AG08395 (cell line): ENCODE measurements around the gene CCDC197.

ENCODE experiments used
- DNase-seq: peaks from one replicate; pipeline ENCODE4 v3.0.0; 2012; ENCODE audit warnings: mixed read lengths, low spot score

Gene CCDC197

DNA sequence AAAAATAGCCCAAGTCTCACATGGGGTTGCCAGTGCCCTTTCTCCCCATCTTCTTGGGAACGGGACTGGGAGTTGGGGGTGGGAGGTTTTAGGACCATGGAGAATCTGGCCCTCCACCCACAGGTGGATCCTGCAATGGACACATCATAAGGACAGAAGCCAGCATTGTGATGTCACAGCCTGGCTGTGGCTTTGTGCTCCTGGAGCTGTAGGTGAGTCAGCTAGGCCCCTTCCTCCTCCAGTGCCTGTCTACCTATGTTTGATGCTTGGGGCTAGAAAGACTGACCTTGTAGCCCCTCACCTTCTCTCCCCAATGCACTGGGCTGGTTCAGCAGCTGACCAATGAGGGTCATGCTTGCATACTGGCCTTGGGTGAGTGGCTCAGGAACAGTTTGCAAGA, at the start of gene CCDC197:
Gene CCDC197 (plus strand): TSS at position 220 of the 400 bp plus-strand sequence. CDS start 831 bp downstream, outside the sequence.
- DNase-seq, result no peak

DNA sequence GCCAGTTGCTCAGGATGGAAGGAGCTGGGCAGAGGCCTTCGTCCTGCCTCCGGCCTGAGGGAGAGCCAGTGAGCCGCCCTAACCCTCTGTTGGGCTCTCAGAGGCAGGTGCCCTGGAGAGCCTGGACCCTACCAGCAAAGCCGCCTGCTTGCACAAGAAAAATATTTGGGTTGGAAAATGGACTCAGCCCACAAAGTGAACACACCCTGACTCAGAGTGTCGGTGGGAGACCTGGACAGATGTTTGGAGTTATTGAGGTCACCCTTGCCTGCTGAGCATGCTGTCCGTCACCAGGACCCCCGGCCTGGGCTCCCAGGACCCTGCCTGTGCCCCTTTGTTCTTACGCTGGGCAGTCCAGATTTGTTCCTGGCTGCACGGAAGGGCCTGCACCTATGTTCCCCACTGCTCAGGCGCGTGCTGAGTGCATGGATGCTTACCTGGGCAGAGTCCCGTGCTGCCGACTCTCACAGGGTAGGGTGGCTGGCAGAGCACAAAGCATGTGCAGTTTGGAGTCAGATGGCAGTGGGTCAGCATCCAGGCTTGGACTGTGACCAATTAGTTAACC, 47.5 kb upstream of the CCDC197 start:
- DNase-seq, result no peak

DNA sequence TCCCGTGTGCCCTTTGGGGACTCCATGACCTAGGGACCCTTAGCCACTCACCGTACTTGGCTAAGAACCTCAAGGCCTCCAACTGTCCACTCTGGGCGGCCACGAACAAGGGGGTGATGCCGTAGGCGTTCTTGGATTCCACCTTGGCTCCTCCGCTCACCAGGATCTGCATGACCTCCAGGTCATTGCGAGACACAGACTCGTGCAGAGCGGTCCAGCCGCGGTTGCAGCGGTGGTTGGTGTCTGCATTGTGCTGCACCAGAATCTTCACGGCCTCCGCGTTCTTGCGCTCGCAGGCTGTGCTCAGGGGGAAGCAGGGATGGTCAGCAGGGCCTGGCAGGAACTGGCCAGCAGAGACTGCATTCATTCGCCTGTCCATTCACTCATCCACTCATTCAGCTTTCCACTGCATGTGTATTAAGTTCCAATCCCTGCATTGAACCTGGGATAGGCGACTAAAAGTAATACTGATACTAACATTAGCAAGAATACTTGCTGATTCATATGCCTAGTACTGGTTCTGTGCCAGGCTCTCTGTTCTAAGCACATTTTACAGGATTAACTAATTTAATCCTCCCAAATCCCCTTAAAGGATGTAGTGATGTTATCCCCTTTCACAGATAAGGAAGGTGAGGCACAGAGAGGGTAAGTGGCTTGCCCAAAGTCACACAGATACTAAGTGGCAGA, 46.0 kb upstream of the CCDC197 start:
- DNase-seq, result no peak

DNA sequence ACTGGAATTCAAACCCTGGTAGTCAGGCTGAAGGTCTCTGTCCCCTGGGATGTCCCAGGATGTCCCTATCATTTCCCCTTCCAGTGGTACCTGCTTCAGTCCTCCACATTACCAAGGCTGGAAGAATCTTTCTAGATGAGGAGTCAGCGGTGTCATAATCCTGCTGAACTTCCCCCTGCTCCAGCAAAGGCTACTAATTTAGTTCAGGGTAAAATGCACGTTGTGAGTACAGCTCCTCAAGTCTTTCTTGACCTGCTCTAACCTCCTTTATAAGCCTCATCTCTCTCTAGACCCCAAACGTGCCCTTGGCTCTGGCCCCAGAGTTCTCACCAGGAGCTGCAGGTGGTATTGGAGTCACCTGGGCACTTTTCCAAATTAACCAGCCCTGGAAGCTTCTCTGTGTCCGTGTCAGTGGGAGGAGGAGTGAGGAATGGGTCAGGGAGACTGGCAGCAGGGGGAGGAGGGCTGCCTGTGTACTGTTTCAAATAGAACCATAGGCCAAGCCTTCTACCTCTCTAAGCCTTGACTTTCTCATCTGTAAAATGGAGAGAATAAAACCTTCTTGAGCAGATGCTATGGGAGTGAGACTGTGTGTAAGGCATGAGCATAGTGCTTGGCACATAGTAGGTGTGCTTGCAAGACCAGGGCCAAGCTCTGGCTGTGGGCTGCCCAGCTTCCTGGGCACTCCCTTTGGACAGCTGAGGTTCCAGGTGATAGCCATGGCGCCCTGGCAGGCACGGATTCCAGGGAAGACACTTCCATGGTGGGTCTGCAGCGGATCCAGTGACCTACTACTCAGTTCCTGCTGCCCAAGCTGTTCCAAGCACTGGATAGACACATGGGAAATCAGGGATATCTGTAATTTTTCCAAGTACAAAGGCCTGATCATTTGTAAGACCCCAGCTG, 45.2 kb upstream of the CCDC197 start:
- DNase-seq, result no peak

DNA sequence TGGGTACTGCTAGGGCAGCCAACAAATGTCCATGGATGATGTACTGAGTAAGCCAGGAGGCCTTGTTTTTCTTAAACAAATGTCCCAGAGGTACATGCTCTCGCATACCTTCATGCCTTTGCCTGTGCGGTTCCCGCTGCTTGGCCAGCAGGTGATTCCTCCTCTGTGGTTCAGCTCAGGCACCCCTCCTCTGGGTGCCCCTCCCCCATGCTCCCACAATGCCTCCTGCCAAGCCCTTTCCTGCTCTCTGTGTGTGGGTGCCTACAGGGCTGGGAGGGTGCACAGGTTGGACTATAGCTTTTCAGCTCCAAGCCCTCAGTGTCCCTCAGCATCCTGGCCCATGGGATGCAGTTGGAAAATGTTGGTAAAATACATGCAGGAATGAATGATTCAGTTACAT, 44.3 kb upstream of the CCDC197 start:
- DNase-seq, result no peak

DNA sequence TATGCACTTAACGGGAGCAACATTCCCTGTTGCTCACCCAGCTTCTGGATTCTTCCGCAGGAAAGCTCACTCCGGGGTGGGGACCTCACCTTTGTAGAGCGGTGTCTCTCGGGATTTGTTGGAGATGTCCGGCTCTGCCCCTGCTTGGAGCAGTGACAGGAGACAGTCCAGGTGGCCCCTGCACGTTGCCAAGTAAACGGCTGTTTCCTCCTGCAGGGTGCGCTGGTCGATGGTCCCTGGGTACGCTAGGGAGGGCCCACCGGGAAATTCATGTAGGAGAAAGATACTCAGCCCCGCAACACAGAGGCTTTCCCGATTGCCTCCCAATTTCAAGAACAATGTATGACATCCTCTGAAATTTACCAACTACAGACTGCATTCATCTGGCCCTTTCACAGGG, 43.8 kb upstream of the CCDC197 start:
- no peak for DNase-seq

DNA sequence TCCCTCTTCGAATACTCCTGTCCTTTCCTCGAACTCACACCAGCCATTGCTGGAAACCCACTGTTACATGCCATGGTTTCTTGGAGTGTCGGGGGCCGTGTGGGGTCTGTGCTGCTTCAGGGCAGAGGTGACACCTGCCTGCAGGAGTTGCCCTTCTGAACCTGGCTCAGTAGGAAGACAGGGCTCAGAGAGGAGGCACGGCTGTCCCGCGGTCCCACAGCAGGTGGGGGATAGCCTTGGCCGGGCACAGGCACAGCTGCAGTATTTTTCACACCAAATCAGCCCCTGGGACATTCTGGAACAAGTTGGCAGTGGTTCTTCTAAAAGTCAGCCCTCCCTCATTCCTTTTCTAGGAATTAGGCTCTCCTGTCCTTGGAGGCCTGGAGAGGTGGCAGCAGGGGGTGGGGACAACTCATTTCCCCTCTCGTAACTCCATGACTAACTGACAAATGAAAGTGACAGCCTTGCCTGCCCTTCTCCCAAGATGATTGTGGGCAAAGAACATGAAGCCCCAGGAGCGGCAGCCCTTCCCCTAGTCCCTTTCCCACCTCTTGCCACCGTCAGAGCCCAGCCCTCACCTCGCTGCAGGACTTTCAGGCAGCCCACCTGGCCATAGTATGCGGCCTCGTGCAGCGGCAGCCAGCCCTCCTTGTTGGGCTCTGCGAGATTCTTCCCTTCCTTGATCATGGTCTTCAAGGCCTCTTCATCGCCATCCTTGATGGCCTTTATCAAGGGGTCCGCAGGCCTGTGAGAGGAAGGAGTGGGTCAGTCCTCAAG, 43.2 kb upstream of the CCDC197 start:
- DNase-seq, result no peak

DNA sequence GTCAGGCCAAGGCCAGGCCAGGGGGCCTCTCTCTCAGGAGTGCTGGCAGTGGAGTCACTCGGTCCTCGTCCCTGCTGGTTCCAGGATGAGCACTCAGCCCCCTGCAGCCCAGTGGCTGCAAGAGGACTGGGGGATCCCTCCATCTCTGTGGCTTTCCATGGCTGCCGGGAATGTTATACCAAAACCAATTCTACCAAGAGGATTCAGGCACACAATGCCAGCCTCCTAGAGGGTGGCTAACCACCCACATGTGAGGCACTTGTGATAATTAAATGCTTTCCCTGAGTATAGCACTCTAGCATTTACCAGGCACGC, 42.6 kb upstream of the CCDC197 start:
- DNase-seq, result no peak

DNA sequence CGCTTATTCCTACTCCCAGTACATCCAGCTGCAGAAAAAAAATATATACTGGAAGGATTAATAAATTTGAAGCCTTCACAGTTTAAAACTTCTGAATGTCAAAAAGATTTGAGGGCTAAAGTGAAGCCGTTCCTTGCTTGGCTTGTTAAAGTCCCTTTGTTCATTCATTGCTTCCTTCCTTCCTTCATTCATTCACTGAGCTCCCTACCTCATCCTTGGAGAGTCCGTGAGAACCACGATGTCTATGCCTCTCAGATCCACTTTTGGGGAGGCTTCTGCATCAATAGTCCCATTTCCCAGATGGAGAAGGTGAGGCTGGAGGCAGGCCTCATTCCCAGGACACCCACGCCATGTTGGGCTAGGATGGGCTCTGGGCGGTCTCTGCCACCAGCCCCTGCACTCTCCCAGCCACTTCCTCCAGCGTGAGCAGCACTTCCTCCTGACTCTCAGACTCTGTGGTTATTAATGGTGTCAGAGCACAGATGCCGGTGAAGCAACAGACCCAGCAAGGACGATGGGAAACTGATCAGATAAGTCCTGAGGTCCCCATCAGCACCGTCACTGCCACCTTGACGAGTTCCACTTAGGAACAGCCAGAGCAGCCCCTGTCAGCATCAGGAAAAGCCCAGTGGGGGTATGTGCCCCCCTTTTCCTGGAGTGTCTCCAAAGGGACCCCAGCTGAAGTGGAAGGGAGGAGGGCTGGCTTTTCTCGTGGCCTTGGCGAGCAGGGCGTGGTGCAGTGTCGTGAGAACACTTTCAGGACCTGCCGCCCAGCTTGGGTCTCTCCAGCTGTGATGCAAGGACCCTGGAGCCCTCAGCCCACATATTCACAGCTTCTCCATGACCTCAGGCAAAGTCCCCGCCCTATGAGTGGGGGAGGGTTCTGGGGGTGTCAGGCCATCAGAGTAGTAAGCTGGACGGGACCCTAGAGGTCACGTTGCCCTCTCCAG, 41.9 kb upstream of the CCDC197 start:
- no peak for DNase-seq

DNA sequence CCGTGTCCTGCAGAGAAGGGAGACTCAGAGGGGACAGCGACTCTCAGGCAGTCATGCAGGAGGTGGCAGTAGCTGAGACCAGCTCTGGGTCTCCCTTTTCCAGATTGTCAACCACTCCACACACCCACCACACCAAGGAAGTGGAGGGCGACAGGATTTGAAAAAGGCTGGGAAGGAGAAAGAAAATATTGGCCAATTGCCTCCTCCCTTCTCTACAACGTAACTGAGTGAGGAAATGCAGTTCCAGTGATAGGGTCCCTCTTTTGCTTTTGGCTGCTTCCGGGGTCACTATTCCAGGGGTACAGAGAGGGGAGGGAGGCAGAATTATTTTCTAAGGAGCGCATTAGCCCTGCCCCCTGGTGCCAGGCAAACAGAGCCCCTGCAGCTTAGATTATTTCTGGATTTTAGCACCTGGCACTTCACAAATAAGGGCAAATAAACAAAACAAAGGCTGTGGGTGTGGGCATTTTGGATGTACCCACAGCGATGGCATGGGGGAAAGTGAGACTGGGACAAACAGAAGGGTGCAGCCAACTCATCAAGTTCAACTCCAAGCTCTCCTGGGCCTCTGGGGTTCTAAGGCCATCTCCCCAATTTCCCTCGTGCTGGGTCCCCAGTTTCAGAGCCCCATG, 41.1 kb upstream of the CCDC197 start:
- DNase-seq, result no peak

DNA sequence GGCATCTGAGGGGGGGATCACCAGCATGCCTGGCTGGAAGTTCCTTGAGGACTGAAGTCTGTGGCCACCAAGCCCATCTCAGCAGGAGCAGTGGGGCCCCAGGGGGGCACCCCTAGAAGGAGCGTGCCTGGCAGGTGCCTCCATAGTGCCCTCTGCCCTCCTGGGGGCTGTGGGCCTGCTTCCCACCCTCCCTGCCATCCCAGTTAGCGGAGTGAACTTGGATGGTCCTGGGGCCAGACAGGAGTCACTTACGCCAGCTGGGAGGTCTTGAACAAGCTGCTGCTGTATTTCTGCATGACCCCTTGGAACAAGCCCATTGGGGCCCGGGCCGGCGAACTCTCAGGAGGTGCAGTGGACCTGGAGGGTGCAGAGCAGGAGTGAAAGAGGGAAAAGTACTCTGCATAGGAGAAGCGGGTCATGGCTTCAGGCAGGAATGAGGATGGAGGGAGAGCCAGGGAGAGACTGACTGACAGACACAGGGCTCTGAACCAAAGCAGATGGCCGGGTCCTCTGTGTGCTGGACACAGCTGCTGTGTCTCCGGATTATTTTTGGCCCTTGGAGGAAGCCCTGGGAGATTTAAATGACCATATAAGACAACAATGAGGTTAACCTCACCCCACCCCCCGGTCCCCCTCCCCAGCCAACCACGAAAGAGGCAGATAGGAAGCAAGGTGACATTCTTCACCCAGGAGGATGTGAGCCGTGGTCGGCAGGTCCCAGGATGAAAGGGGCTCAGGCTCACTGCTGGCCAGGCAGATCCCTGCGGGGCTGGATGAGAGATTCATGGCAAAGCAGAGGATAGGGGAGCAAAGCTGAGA, 40.4 kb upstream of the CCDC197 start:
- no peak for DNase-seq

DNA sequence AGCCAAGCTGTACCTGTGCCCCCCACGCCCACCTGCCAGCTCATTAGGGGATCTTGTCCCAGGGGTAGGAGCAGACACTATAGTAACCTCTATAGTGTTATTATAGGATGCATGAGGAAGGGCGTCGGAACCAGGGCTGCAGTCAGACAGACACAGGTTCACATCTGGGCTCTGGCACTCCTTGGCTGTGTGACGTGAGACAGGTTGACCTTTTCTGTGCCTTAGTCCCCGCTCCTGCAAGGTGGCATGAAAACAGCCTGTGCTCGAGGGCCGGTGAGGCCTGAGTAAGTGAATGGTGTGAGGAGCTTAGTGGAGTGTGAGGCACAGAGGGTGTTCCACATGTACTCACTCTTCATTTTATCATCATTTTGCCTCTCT, 39.8 kb upstream of the CCDC197 start:
- DNase-seq, result no peak

DNA sequence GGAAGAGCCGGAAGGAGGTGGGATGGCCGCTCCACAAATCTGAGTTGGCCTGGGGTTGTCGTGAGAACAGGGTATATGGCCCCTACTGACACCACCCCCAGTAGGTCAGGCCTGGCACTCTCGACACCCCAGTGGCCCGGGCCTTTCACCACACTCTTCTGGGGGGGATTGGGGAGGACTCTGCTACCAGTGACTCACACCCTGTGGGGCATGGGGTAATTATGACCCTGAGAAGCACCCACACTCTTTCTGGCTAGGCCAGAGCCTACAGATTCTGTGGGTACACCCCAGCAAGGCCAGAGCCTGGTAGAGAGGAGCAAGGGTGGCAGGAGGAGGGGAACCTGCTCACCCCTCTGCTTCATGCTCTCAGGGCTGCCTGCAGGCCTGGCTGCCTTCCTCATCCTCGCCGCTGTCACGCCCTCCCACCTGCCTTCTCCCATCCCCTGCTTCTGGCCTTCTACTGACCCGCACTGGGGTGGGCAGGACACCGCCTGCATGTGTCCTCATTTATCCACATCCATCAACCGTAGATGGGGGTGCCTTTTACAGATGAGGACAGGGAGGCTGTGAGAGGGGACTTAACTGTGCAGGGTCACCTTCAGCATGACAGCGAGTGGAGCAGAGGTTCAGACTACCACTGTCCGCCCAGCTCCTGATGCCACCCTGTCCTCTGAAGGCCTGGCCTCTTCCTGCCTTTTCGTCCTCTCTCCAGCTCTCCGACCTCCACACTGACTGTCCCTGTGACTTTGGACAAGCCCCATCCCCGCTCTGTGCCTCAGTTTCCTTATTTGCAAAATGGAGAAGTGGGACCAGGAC, 39.1 kb upstream of the CCDC197 start:
- DNase-seq, result no peak

DNA sequence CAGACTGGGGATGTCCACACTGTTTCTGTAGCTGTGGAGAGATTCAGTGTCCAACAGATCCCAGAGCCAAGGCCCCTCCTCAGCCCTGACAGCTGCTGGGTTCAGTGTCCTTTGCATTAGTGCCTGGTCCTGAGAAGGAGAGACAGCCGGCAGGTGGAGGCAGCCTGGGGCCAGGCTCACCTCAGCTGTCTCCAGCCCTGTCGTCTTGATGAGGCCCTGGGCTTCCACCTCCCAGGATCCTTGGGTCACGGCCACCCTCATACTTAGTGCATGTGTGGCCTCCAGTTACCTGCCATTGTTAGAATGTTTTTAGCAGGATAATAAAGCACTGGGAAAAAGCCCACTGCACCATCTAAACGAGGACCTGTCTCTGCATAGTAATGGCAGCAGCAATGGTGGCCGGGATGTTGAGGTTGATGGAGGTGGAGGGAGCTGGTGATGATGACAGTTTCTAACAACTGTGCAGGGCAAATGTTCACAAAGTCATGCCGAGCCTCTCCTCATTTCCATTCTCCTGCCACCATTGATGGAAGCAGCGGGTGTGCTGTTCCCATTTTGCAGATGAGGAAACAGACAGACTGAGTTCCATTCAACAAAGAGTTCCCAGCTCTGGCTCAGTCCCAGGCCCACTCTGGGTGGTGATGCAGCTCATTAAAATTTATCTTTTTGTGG, 38.4 kb upstream of the CCDC197 start:
- DNase-seq, result no peak

DNA sequence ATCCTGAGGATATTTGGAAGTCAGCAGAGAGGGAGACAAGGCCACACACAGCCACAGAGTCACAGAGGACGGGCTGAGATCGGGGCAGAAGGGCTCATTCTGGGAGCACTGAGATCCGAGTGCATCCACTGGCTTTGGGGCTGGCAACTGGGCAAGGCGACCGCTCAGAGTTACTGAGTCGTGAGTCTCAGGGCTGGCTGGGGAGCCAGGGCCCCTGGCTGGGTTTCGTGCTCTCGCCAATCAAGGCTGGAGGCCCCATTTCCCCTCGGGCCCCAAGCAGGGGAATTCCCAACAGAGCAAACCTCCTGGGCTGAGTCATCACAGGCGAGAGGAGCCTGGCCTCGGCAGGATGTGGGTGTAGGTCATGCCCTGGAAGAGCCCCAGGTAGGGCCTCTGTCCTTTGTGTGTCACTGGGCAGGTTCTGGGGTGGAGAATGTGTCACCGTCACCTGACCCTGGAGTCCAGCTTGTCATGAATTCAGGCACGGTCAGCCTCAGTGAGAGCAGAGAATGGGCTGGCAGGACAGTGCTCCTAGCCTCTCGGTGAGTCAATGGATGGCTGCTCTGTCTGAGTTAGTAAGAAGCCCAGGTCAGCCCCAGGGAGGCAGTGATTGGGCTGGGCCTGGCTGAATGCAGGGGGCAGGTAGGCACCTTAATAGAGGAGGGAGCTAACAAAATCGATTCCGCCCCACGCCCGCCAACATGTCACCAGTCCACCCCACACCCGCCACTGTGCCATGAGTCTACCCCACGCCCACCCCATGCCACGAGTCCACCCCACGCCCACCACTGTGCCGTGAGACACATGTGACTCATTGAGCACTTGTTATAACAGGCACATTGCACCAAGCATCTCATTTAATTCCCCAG, 37.6 kb upstream of the CCDC197 start:
- DNase-seq, result peak; percentile 76

DNA sequence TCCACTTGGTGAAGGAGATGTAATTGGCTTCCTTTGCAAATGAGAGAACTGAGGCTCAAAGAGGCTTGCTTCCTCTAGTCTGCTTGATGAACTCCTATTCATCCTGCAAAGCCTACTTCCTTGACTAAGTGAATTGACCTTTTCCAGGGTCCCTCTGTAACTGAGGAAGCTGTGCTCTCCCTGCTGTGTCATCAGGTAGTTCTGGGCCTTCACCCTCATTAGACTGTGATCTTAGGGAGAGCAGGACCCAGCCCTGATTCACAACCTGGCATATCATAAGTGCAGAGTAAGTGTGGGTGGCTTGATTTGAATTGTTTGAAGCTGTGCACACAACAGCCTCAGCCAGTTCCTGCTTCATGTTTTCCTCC, 37.0 kb upstream of the CCDC197 start:
- DNase-seq, result no peak

DNA sequence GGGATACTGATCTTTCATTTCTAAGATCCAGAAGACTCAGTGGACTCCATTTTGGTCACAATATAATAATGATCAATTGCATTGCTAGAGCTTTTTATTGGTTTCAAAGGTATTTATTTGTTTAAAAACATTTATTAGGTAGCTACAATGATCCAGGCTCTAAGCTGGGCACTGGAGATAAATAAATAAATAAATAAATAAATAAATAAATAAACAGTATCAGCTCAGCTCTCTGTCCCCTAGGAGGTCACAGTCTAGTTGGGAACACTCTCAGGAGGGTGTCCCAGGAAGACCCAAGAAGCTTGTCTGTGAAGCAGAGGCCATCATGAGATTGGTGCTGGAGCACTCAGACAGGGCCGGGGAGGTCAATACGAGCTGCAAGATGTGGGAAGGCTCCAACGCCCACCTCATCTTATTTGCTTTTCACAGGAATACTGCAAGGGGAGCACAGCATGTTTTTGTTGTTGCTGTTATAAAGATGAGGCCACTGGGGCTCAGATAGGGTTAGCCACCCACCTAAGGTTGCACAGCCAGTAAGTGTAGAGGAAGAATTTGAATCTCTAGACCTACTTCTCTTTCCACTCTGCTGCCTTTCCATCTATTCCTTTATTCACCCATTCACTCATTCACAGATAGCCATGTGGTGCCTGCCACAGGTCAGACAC, 36.2 kb upstream of the CCDC197 start:
- DNase-seq, result no peak
